K562 (cell line): ENCODE results near the gene MRPL16. TPM values are rescaled to one million over a fixed set of nuclear protein-coding genes. Genes with fewer than 3 reads are reported as not detected.
A peak's percentile ranks its signal among the peaks of the same experiment; 100 is the strongest.

Experiments
- CHD7 ChIP-seq: fragments of 200-600 bp; sonication (generic); IDR thresholded peaks from one replicate; pipeline ENCODE4 v1.6.1; 2012; ENCODE audit warnings: mild to moderate bottlenecking, low read depth, low read length, inconsistent platforms
- MCM5 ChIP-seq: fragments of 450-650 bp; IDR thresholded peaks from 2 replicates; pipeline ENCODE4 v1.6.1; 2016; ENCODE audit warnings: low read depth
- NFATC3 ChIP-seq: fragments of 450-650 bp; IDR thresholded peaks from 2 replicates; pipeline ENCODE4 v1.6.1; 2017; ENCODE audit warnings: mild to moderate bottlenecking
- NUFIP1 ChIP-seq: fragments of 450-650 bp; IDR thresholded peaks from 2 replicates; pipeline ENCODE4 v1.6.1; 2018; ENCODE audit not compliant: partially characterized antibody
- ZBTB40 ChIP-seq, 2 experiments: fragments of 450-650 bp in 1 of 2; sonication (generic) in 1 of 2; formaldehyde crosslinking in 1 of 2; IDR thresholded peaks; 2 replicates each; pipeline versions ENCODE4 v1.7.1 to v1.9.0; 2016 to 2022; ENCODE audit warnings: inconsistent platforms in 1 of 2, mild to moderate bottlenecking in 1 of 2, missing genetic modification reagents in 1 of 2
- ZKSCAN8 ChIP-seq: fragments of 200-800 bp; sonication (Bioruptor generic); IDR thresholded peaks from 2 replicates; pipeline ENCODE4 v1.6.1; 2016; ENCODE audit warnings: missing genetic modification characterization, missing compliant biosample characterization
- polyA plus RNA-seq, 8 experiments: library from polyadenylated mRNA; depleted of rRNA in 4 of 8; stranded (reverse) in 5 of 8; unstranded in 3 of 8; fragments of >200 nt; fragmentation: Nextera tagmentation in 2 of 8; fragmentation: Illumina TruSeq in 1 of 8; extraction: Ambion mirVana in 2 of 8; extraction: Trizol in 1 of 8; gene quantifications; 2 replicates each; pipeline versions ENCODE4 v1.2.1 to v1.2.3, GENCODE V29; 2011 to 2014; ENCODE audit warnings: inconsistent platforms in 1 of 8, missing spikeins in 1 of 8
- total RNA-seq, 7 experiments: library from RNA; depleted of rRNA in 6 of 7; stranded (reverse); fragments of >200 nt in 6 of 7; fragmentation: Illumina TruSeq in 2 of 7; extraction: Trizol in 2 of 7; gene quantifications; 2 replicates each; pipeline versions ENCODE4 v1.2.1 to v1.2.3, GENCODE V29; 2011 to 2021; ENCODE audit warnings: low replicate concordance in 1 of 7

The MRPL16 gene
- total and polyA plus RNA-seq, 9 of the 15 experiments (the other 6 are each of a cell fraction or from before 2014, with no cell fraction given): 63.3 to 209 (median 157) TPM

GRCh38 chr11:59810189-59810910 lies at the start of gene MRPL16 (continued):
- TF ChIP-seq CHD7: no peak
- no peak for TF ChIP-seq NUFIP1
- TF ChIP-seq ZKSCAN8 (CRISPR knock-in tag): no peak
- peak; percentile 78; the same call in 1 of the 2 replicates for TF ChIP-seq NFATC3
- no peak for TF ChIP-seq MCM5
- TF ChIP-seq ZBTB40 (IDR thresholded peaks at IDR 0.05): peak; percentile 100
- no peak for TF ChIP-seq ZBTB40 (CRISPR knock-in tag; IDR thresholded peaks at IDR 0.05)
